K562 (cell line): ENCODE measurements around the gene ADRM1. TPM values are rescaled to one million over a fixed set of nuclear protein-coding genes. Genes with fewer than 3 reads are reported as not detected.

Source experiments
- ATAC-seq: fragments of 200-7000 bp; cut with Tn5 transposase; 3 replicates; pipeline ENCODE4 v1.9.1; 2020; ENCODE audit warnings: moderate library complexity
- BruUV-seq: library from RNA; stranded (reverse); fragments of 400-500 nt; replicated peaks from 2 replicates; lab custom pipeline; 2021; lab: Mats Ljungman, UMichigan
- CTCF ChIA-PET: fragments of 300-600 bp; formaldehyde crosslinking; extraction: SDS; loops from one replicate; lab custom pipeline; 2021; ENCODE audit warnings: low intra/inter-chr PET ratio; lab: Yijun Ruan, JAX
- POLR2A ChIA-PET: fragments of 300-600, 350-650 bp; sonication (Branson Sonifier 250); formaldehyde crosslinking; extraction: SDS; loops from one replicate; lab custom pipeline; 2021; ENCODE audit warnings: antibody characterized with exemption, inconsistent platforms; lab: Yijun Ruan, JAX
- DNase-seq, 4 experiments: peaks; one replicate each; pipeline versions ENCODE4 v3.0.0 to v3.0.0-alpha.2; 2011 to 2018; ENCODE audit warnings: low spot score in 3 of 4, mixed read lengths in 3 of 4; ENCODE audit errors: extremely low read depth in 1 of 4
- FAIRE-seq: peaks from 2 replicates; lab custom pipeline; 2011; peaks lifted over from hg19 to GRCh38; lab: Jason Lieb, UNC
- H2AFZ ChIP-seq: 2 replicates; pipeline ENCODE4 v1.6.0; 2011; ENCODE audit warnings: low read depth, low read length, control low read depth, inconsistent platforms
- H3K27ac ChIP-seq: fragments of 200-600 bp; 3 replicates; pipeline ENCODE4 v1.8.0; 2011; ENCODE audit warnings: low read depth, mild to moderate bottlenecking, control low read depth, inconsistent platforms, low read length, moderate library complexity, mixed read lengths; ENCODE audit errors: extremely low read depth
- H3K27me3 ChIP-seq, 2 experiments: fragments of 300-600 bp in 1 of 2; 2 replicates in 1 of 2; 3 replicates in 1 of 2; pipeline versions ENCODE4 v1.6.0 to v1.8.0; 2011; ENCODE audit warnings: inconsistent platforms in 2 of 2, low read length in 2 of 2, mild to moderate bottlenecking in 1 of 2, mixed read lengths in 1 of 2, moderate library complexity in 1 of 2; ENCODE audit not compliant: control insufficient read depth in 2 of 2, insufficient read depth in 2 of 2
- H3K36me3 ChIP-seq: fragments of 300-600 bp; 3 replicates; pipeline ENCODE4 v1.8.0; 2011; ENCODE audit warnings: mild to moderate bottlenecking, low read length, inconsistent platforms; ENCODE audit not compliant: control insufficient read depth, insufficient read depth
- H3K4me1 ChIP-seq, 2 experiments: fragments of 200-600 bp in 1 of 2; replicated peaks in 1 of 2; 2 replicates in 1 of 2; 3 replicates in 1 of 2; pipeline versions ENCODE4 v1.5.1 to v1.8.0; 2011; ENCODE audit warnings: inconsistent platforms in 2 of 2, low read length in 2 of 2, mild to moderate bottlenecking in 1 of 2, mixed read lengths in 1 of 2, moderate library complexity in 1 of 2; ENCODE audit not compliant: control insufficient read depth in 2 of 2, insufficient read depth in 2 of 2
- H3K4me2 ChIP-seq: 2 replicates; pipeline ENCODE4 v1.6.1; 2011; ENCODE audit warnings: low read length, control low read depth, inconsistent platforms, mixed read lengths; ENCODE audit not compliant: insufficient read depth
- H3K4me3 ChIP-seq: fragments of 200-600 bp; sonication (generic), shearing (Covaris generic); 2 replicates; pipeline ENCODE4 v1.5.1; 2016; ENCODE audit warnings: control low read depth, inconsistent platforms
- H3K79me2 ChIP-seq: fragments of 200-600 bp; 3 replicates; pipeline ENCODE4 v1.8.0; 2011; ENCODE audit warnings: low read length, inconsistent platforms; ENCODE audit not compliant: control insufficient read depth, insufficient read depth
- H3K9ac ChIP-seq, 2 experiments: 2 replicates each; pipeline versions ENCODE4 v1.6.0 to v1.6.1; 2011; ENCODE audit warnings: low read depth in 2 of 2, low read length in 2 of 2, control low read depth in 1 of 2, inconsistent platforms in 1 of 2, mild to moderate bottlenecking in 1 of 2, mixed read lengths in 1 of 2; ENCODE audit not compliant: insufficient read depth in 1 of 2
- H3K9me1 ChIP-seq: one replicate; pipeline ENCODE4 v1.6.0; 2011; ENCODE audit warnings: inconsistent platforms, mild to moderate bottlenecking, low read length, moderate library complexity; ENCODE audit not compliant: control insufficient read depth, insufficient read depth
- H3K9me3 ChIP-seq: replicated peaks from 2 replicates; pipeline ENCODE4 v1.5.1; 2011; ENCODE audit warnings: low read depth, low read length, inconsistent platforms; ENCODE audit not compliant: control insufficient read depth, insufficient read depth
- H4K20me1 ChIP-seq: replicated peaks from 2 replicates; pipeline ENCODE4 v1.6.1; 2011; ENCODE audit warnings: low read length, inconsistent platforms, mixed read lengths; ENCODE audit not compliant: control insufficient read depth, insufficient read depth
- CHD4 ChIP-seq: fragments of 200-600 bp; sonication (generic); IDR thresholded peaks from 3 replicates; pipeline ENCODE4 v1.6.1; 2012; ENCODE audit warnings: low read depth, mild to moderate bottlenecking, mixed read lengths, low read length, inconsistent platforms; ENCODE audit not compliant: insufficient read depth, insufficient replicate concordance, poor library complexity, severe bottlenecking
- HES1 ChIP-seq: fragments of 450-650 bp; IDR thresholded peaks from 2 replicates; pipeline ENCODE4 v1.6.1; 2016; ENCODE audit warnings: low read depth, mild to moderate bottlenecking, moderate library complexity
- KAT8 ChIP-seq: fragments of 450-650 bp; IDR thresholded peaks from 2 replicates; pipeline ENCODE4 v1.6.1; 2016; ENCODE audit warnings: low read depth, mild to moderate bottlenecking
- NFATC3 ChIP-seq: fragments of 450-650 bp; IDR thresholded peaks from 2 replicates; pipeline ENCODE4 v1.6.1; 2017; ENCODE audit warnings: mild to moderate bottlenecking
- NONO ChIP-seq, 2 experiments: fragments of 200-400 bp in 1 of 2; fragments of 450-650 bp in 1 of 2; formaldehyde crosslinking in 1 of 2; IDR thresholded peaks; 2 replicates each; pipeline ENCODE4 v1.6.1; 2017; ENCODE audit warnings: low read depth in 2 of 2, mild to moderate bottlenecking in 2 of 2, moderate library complexity in 2 of 2, low read length in 1 of 2
- SRSF9 ChIP-seq: fragments of 200-400 bp; formaldehyde crosslinking; IDR thresholded peaks from 2 replicates; pipeline ENCODE4 v1.6.1; 2017; ENCODE audit warnings: low read depth, low read length, borderline replicate concordance
- TAF9B ChIP-seq: fragments of 450-650 bp; IDR thresholded peaks from 2 replicates; pipeline ENCODE4 v1.6.1; 2018; ENCODE audit warnings: mild to moderate bottlenecking; ENCODE audit not compliant: partially characterized antibody
- USF1 ChIP-seq: sonication (generic); formaldehyde crosslinking; IDR thresholded peaks from 2 replicates; pipeline ENCODE4 v1.9.0; 2022; ENCODE audit warnings: mild to moderate bottlenecking, missing genetic modification reagents
- ZNF12 ChIP-seq: sonication (generic); formaldehyde crosslinking; IDR thresholded peaks from 2 replicates; pipeline ENCODE4 v1.4.0; 2020; ENCODE audit warnings: mild to moderate bottlenecking, missing genetic modification reagents
- ZNF407 ChIP-seq: fragments of 450-650 bp; IDR thresholded peaks from 2 replicates; pipeline ENCODE4 v1.6.1; 2016; ENCODE audit warnings: low read depth
- WGBS: fragments of 100-300 bp; shearing (Covaris generic); methylation state at CpG from one replicate; pipeline ENCODE4 v1.1.6; 2016; ENCODE audit warnings: low coverage, mixed read lengths; ENCODE audit not compliant: insufficient coverage; ENCODE audit errors: missing lambda C conversion rate; 5-methylcytosine and 5-hydroxymethylcytosine counted together
- in situ Hi-C: fragments of 300-500 bp; cut with MboI; formaldehyde crosslinking; loops from 4 replicates; pipeline ENCODE4 v1.15.0; 2018; ENCODE audit warnings: inconsistent platforms, mixed read lengths
- intact Hi-C: fragments of 100-400 bp; cut with micrococcal nuclease; formaldehyde crosslinking; loops from 2 replicates; pipeline ENCODE4 v1.14.2; 2022
- polyA plus RNA-seq, 8 experiments: library from polyadenylated mRNA; depleted of rRNA in 4 of 8; stranded (reverse) in 5 of 8; unstranded in 3 of 8; fragments of >200 nt; fragmentation: Nextera tagmentation in 2 of 8; fragmentation: Illumina TruSeq in 1 of 8; extraction: Ambion mirVana in 2 of 8; extraction: Trizol in 1 of 8; gene quantifications; 2 replicates each; pipeline versions ENCODE4 v1.2.1 to v1.2.3, GENCODE V29; 2011 to 2014; ENCODE audit warnings: inconsistent platforms in 1 of 8, missing spikeins in 1 of 8
- total RNA-seq, 7 experiments: library from RNA; depleted of rRNA in 6 of 7; stranded (reverse); fragments of >200 nt in 6 of 7; fragmentation: Illumina TruSeq in 2 of 7; extraction: Trizol in 2 of 7; gene quantifications; 2 replicates each; pipeline versions ENCODE4 v1.2.1 to v1.2.3, GENCODE V29; 2011 to 2021; ENCODE audit warnings: low replicate concordance in 1 of 7
- TF ChIP-seq, protein P1 (sequence below): IDR thresholded peaks from 2 replicates; pipeline ENCODE4 v1.6.1; 2016; ENCODE audit warnings: missing genetic modification characterization, missing compliant biosample characterization

The ADRM1 gene
- total and polyA plus RNA-seq, 9 of the 15 experiments (the other 6 are each of a cell fraction or from before 2014, with no cell fraction given), result 5.0 to 223 (median 67.4) TPM

- BruUV-seq, result TSS peak; percentile 47
- ATAC-seq, result no peak
- POLR2A ChIA-PET, result interaction anchor here (0.7 to 2.1 kb wide), 5 partner anchors 8 to 28 kb away, joined by 3 to 6 read pairs (median 5); no protein-coding TSS in a partner anchor
- no peak for TF ChIP-seq ZNF12 (CRISPR knock-in tag)
- no peak for TF ChIP-seq NONO (IDR thresholded peaks at IDR 0.05; ENCODE audit: low read depth in 2 of 2, low read length in 1 of 2)
- no peak for TF ChIP-seq USF1 (CRISPR knock-in tag)
- no peak for TF ChIP-seq SRSF9
- TF ChIP-seq ZNF407, result no peak
- TF ChIP-seq, protein P1, sequence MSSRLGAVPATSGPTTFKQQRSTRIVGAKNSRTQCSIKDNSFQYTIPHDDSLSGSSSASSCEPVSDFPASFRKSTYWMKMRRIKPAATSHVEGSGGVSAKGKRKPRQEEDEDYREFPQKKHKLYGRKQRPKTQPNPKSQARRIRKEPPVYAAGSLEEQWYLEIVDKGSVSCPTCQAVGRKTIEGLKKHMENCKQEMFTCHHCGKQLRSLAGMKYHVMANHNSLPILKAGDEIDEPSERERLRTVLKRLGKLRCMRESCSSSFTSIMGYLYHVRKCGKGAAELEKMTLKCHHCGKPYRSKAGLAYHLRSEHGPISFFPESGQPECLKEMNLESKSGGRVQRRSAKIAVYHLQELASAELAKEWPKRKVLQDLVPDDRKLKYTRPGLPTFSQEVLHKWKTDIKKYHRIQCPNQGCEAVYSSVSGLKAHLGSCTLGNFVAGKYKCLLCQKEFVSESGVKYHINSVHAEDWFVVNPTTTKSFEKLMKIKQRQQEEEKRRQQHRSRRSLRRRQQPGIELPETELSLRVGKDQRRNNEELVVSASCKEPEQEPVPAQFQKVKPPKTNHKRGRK (tag), result no peak
- TF ChIP-seq HES1, result no peak
- TF ChIP-seq KAT8, result no peak
- no peak for TF ChIP-seq NFATC3
- no peak for TF ChIP-seq TAF9B
- TF ChIP-seq CHD4, result no peak
Measured at GRCh38 chr20:62273416-62273815, 29.4 kb upstream of the ADRM1 start.

More at GRCh38 chr20:62273416-62273815, 29.4 kb upstream of the ADRM1 start:
- H2AFZ ChIP-seq, result no peak overlapping the region
- 91% methylated on average over 18 of the region's 18 CpGs for WGBS
- in situ Hi-C loops (no loop called here), intact Hi-C loops (no loop called here)
- H3K4me1 ChIP-seq, result peaks cover 11 to 21% of the 10 kb centered on the region in 2 experiments; a peak in 4 of 5 replicates
- CTCF ChIA-PET, result no interaction called here
- H3K9ac ChIP-seq, result no peak overlapping the region
- FAIRE-seq (no peak), DNase-seq (no peak)
- no peak overlapping the region for H3K4me2 ChIP-seq
- H3K9me3 ChIP-seq, result no peaks in the 10 kb centered on the region
- no peak overlapping the region for H3K27ac ChIP-seq
- no peaks in the 10 kb centered on the region for H3K79me2 ChIP-seq
- no peaks in the 10 kb centered on the region for H3K27me3 ChIP-seq
- peaks cover 21% of the 10 kb centered on the region; the same call in 2 of the 3 replicates for H3K36me3 ChIP-seq
- H3K4me3 ChIP-seq, result no peak overlapping the region
- peaks cover 19% of the 10 kb centered on the region for H4K20me1 ChIP-seq
- H3K9me1 ChIP-seq, result no peaks in the 10 kb centered on the region
